ENCODE results near the gene TERC.
A peak's percentile ranks its signal among the peaks of the same experiment; 100 is the strongest.

Gene TERC

GRCh38 chr3:169764882-169765612, at the start of gene TERC:
Gene TERC, minus strand, starts transcription at chr3:169765060.
- peak; percentile 92 for DNase-seq

GRCh38 chr3:169813757-169814517, 49.1 kb upstream of the TERC start:
- DNase-seq: no peak

DNA sequence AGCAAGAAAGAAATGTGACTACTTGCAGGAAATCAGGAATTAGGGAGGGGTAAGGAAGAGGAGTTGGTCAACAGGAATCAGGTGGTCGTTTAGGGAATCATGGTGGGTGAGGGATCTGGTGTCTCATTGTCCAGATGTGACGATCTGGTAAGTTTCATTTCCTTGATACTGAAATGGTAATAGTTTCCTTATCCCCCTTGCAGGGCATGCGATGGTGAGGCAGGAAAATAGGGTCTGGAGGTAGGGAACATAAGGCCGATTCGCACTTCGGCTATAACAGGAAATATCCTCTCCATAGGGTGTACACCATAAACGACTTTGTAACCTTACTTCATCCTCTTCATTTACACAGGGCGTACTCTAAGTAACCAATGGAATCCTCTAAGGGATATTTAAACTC, 48.4 kb upstream of the TERC start:
- DNase-seq: no peak

DNA sequence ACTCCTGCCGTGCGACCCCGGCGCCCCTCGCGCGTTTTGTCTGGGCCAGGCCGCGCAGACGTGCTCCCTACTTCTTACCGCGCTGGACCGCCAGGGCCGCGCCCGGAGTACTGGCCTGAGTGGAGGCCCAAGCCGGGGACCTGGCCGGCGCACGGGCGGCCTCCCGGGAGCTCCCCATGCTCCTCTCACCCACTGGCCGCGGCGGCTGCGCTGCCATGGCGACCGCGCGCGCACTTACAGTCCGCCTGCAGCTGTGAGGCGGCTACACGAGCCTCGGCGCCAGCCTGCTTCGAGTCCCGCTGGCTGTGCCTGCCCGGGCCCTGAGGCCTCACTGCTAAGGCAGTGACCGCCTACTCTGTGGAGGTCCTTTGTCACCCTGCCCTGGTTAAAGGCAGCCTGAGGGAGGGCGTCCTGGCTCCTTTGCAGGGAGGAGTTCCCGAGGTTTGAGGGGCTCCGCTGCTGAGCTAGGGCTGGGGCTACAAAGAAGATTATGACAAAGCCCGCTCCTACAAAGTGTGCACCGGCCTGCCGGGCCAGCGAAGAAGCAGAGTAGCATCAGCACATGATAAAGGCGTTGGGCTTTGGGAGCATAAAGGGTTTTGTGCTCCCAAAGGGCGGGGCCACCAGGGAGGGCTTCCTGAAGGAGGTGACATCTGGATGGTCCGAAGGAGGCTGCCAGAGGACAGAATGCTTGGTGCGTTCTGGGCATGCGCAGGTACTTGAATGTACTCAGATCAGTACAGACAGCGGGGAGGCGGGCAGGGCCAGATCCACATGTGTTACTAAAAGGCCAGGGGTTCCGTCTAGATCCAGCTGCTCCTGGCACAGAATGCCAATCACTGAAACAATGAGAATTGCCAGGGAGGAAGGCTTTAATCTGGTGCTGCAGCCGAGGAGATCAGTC, 47.7 kb upstream of the TERC start, which contains the start of the genes LRRC34 and LRRIQ4:
TSS of gene LRRC34 (minus strand) at position 573 of the 904 bp plus-strand sequence. CDS start at position 217, 356 bp downstream.
TSS of gene LRRIQ4 (plus strand) at position 539 of the 904 bp plus-strand sequence. CDS start 9,052 bp downstream, outside the sequence.
- DNase-seq: peak; percentile 75

- peak; percentile 71 for DNase-seq
Observed at GRCh38 chr3:169811631-169812331, 46.9 kb upstream of the TERC start.

DNA sequence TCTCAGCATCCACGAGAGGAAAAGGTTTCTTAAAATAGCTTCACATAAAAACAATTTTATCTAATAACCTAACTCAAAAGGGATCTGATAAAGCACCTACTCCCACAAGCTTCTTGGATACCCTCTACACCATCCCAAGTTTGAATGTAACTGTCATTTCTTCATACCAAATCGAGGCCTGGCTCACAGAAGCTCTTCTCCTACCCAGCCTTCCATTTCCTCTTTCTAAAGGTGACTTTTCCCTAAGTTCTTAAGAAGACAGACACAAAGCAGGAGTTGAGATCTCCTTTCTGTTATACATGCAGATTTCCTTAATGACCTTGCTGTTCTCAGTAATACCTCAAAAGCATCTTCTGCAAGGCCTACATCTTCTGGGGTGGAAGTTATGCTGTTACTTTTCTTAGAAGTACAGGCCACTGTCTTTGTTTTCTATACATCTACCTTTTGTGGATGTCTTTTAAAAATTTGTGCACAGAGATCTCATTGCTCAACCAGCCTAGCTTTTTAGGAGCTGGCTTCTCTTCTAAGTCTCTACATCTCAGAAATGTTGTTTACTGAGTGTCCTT, 44.5 kb upstream of the TERC start:
- no peak for DNase-seq

DNA sequence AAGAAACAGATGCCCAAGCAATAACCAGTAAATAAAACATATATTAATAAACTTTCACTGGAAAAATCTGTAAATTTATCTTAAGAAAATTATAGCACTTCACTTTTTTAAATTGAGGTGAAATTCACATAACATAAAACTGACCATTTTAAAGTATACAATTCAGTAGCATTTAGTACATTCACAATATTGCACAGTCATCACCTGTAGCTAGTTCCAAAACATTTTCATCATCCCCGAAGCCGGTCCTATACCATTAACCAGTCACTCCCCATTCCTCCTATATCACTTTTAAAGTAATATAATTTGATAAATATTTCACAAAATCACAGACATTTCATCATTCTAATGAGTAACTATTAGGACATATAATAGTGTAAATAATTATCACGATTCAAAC, 39.8 kb upstream of the TERC start:
- no peak for DNase-seq

GRCh38 chr3:169792359-169792758, 27.5 kb upstream of the TERC start:
- no peak for DNase-seq

DNA sequence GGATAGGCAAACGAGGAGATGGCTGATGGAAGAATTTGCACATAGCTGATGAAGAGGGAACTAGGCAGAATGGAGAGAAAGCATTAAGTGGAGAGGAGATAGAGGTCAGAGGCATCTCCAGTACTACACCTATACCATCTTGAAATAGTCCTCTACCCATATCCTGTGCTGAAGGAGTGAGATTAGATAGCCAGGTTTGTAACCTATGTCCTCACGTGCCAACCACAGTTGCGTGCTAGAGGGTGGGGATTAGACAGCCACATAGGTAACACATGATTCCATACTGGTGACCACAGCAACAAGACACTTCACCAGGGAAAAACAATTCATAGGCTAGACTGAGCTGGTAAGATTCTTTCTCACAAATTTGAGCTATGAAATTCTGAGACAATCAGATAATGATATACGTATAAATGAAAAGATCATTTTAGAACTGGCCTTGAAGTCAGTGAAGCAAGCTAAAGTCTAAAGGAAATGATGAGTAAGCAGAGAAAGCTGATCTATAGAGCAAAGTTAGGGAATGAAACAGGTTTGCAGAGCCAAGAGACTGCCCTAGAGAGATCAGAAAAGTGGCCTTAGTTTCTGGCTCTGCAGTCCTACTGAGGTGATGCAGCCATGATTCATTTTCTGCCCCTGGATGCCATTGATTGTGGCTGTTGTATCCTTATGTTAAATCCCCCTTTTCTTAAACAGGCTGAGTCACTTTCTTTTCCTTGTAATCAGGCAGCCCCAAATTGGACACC, 26.0 kb upstream of the TERC start:
- peak; percentile 25 for DNase-seq

- no peak for DNase-seq
Observed at GRCh38 chr3:169790219-169790618, 25.4 kb upstream of the TERC start.

DNA sequence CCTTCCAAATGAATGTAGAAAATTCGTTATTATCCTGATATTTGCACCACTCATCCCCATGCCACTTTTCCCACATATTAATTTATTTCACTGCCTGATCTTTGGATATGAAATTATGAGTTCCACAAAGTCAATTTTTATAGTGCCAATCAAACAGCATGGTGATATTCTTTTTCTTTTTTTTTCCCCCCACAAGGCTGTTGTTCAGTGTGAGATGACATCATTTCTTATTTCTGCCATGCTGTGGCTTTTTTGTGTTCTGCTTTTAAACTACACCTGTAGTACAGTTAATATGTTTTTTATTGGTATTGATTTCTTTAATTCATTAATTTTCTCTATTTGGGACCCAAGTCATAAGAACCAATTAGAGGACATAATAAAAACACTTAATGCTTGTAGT, 22.9 kb upstream of the TERC start:
- DNase-seq: no peak

DNA sequence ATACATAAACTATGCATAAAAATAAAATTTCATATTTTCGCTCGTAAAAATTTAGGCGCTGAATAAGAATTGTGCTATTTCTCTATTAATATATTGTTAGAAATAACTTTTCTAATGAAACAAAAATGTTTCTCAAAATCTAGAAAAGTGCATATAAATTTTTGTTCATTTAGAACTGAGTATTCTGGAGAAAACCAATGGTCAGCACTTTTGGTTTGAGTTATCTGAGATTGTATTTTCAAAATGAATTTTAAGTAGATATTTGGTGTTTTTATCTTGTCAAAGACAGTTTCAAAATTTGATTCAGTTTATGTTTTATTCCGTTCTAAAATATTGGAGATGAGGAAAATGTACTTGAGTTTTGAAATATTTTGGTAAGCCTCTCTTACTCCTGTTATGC, 22.3 kb upstream of the TERC start:
- no peak for DNase-seq

- DNase-seq: no peak
Observed at GRCh38 chr3:169781209-169781855, 16.5 kb upstream of the TERC start.

DNA sequence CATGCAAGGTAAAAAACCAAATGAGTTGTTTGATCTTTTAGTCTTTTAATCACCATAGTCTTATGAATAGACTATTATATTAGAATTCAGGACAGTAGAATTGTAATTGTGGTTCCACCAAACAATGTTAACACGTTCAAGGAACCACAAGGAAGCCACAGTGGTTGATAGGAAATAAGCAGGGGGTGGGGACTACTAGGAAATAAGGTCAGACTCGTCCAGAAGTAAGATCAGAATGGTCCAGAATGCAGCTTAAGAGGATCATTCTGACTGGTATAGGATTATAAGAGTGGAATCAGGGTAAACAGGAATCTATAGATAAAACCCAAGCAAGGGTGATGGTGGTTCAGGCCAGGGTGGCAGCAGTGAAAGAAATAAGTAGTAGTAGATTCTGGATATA, 15.9 kb upstream of the TERC start:
- no peak for DNase-seq

DNA sequence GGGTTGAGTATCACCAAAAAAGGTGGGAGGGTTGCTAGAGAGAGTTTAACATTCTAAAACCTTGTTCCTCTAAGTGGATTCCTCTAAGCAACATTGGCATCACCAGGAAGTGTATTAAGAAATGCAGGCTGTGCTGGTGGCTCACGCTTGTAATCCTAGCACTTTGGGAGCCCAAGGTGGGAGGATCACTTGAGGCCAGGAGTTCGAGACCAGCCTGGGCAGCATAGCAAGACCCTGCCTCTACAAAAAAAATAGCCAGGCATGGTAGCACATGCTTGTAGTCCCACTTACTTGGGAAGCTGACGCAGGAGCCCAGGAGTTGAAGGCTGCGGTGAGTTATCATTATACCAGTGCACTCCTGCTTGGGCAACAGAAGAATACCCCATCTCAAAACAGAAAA, 13.0 kb upstream of the TERC start:
- no peak for DNase-seq

- DNase-seq: no peak
Observed at GRCh38 chr3:169774186-169774585, 9.3 kb upstream of the TERC start.

DNA sequence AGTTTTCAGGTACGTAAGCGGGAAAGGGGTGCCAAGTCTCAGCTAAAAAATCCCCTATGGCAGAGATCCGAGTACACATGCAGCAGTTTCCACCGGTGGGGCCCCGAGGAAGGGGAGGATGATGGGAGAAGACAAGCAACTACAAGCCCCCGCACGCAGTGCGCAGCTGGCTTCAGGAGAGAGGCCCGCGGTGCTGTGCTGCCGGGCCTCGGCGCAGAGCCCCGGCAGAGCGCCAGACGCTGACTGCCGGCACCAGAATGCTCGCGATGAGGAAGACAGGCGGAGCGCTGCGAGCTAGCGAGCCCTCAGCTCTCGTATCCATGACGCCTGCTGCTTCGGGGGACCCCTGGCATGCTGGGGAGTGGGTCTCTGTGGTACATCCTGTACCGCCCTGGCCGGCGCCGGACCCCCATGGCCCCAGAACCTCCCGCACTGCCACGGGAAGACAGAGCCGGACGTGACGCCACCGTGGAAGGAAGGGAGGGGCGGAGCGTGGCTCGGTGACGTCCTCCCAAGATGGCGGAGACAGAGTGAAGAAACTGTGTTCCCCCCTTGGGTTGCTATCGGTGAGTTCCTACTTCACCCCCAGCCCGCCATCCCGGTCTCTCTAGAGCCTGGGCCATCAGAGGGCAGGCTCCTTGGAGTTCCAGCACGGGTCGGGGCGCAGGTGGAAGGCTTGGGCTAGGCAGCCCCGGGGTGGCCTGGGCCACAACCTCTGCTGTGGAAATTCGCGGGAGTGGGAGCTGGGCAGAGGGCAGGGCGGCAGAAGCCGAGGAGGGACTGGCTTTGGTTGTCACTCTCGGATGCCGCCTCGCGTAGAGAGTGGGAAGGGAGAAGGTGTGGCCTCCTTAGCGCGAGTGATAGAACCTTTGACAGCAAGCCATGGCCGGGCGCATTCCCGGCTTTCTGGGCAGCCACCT, 8.3 kb upstream of the TERC start, which contains the start of gene MYNN:
TSS of gene MYNN (plus strand) at position 500 of the 920 bp plus-strand sequence. CDS start 900 bp downstream, outside the sequence.
- peak; percentile 87 for DNase-seq

DNA sequence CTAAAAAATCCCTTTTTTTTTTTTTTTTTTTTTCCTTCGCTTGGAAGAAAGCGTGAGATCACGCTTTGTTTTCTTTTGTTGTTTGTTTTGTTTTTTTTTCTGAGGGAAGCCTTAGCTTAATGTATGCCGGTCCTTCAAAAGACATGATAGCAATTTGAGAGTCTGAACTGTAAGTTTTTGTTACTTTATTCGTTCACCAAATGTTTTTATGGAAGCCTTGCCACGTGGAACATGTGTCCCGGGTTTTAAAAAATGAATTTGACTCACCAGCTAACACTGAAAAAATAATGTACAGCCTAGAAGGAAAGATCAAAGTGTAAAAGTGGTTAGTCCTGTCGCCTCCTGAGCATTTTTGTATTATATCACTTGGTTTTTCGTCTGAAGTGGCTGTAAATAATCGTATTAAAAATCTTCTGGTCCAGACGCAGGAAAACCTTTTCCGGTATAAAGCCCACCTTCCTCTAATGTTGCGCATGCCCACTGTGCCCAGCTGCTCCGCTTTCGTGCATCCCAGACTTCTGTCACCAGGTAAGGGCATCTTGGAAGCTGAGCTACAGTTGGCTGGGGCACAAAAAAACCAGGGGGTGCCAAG, 7.5 kb upstream of the TERC start:
- DNase-seq: peak; percentile 81

All from fibroblast of skin of right quadriceps (primary cell).